Measurements from ENCODE around the gene PYURF.

PYURF gene

DNA sequence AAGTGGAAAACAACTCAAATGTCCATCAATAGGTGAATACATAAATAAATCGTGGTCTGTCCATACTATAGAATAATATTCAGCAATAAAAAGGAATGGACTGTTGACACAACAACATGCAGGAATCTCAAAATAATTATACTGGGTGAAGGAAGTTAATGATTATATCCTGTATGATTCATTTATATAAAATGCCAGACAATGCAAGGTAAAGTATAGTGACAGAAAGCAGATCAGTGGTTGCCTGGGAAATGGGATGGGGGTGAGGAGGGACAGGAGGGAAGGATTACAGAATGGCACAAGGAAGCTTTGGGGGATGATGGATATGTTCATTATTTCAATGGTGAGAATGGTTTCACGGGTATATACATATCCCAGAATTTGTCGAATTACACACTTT is 12.3 kb downstream of the PYURF start:
- TF ChIP-seq RAD21 (IDR thresholded peaks at IDR 0.05; ENCODE audit: low read depth), result no peak

DNA sequence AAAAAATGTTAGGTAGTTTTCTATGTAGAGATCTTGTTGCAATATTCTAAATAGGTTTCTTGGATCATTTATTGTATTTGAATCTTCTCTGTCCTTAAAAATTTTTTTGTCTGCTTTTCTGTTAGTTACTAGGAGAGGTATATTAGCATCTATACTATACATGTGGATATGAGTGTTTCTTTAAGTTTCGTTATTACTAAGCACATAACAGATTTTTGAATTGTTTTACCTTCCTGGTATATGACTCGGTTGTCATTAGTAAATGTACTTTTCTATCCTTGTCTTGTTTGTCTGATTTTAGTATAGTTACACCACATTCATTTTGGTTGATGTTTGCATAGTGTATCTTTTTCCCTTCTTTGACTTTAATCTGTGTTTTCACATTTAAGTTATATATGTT is 20.2 kb downstream of the PYURF start:
- TF ChIP-seq RAD21 (IDR thresholded peaks at IDR 0.05; ENCODE audit: low read depth) (no peak), TCF12 (IDR thresholded peaks at IDR 0.05; ENCODE audit: low read depth) (no peak), NFIC (IDR thresholded peaks at IDR 0.05) (no peak), CREB1 (IDR thresholded peaks at IDR 0.05; ENCODE audit: low read depth) (no peak)

DNA sequence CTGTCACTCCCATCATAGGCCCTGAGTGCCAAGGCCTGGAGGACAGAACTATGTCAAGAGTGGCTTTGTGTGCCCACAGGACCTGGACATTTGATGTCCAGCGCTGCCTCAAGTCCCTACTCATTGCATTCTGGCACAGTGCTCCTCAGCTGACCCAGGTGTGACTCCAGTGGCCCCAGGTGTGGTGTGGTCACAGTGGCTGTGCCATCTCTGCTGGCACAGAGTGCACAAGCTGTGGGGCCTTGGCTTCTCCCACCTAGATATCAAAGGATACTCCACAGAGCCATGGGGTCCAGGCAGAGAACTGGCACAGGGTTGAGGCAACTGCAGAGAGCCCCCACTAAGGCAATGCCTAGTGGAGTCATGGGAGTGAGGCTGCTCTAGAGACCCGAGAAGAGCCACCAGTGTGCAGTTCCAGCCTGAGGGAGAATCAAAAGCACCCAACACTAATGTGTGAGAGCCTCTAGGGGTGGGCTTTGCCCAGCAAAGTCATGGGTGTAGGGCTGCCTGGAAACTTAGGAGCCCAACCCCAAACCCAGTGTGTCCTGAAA is 25.6 kb downstream of the PYURF start:
- no peak for TF ChIP-seq TAF1 (IDR thresholded peaks at IDR 0.05; ENCODE audit: low read depth)
- no peak for TF ChIP-seq ZBTB7A (IDR thresholded peaks at IDR 0.05; ENCODE audit: low read depth)
- no peak for TF ChIP-seq TEAD4 (IDR thresholded peaks at IDR 0.05)
- no peak for TF ChIP-seq CREB1 (IDR thresholded peaks at IDR 0.05; ENCODE audit: low read depth)
- TF ChIP-seq EGR1 (IDR thresholded peaks at IDR 0.05), result no peak
- no peak for TF ChIP-seq EP300 (IDR thresholded peaks at IDR 0.05; ENCODE audit: borderline replicate concordance)
- TF ChIP-seq RAD21 (IDR thresholded peaks at IDR 0.05; ENCODE audit: low read depth), result no peak
- TF ChIP-seq, protein P1, sequence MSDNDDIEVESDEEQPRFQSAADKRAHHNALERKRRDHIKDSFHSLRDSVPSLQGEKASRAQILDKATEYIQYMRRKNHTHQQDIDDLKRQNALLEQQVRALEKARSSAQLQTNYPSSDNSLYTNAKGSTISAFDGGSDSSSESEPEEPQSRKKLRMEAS (IDR thresholded peaks at IDR 0.05), result no peak
- TF ChIP-seq, protein P2, sequence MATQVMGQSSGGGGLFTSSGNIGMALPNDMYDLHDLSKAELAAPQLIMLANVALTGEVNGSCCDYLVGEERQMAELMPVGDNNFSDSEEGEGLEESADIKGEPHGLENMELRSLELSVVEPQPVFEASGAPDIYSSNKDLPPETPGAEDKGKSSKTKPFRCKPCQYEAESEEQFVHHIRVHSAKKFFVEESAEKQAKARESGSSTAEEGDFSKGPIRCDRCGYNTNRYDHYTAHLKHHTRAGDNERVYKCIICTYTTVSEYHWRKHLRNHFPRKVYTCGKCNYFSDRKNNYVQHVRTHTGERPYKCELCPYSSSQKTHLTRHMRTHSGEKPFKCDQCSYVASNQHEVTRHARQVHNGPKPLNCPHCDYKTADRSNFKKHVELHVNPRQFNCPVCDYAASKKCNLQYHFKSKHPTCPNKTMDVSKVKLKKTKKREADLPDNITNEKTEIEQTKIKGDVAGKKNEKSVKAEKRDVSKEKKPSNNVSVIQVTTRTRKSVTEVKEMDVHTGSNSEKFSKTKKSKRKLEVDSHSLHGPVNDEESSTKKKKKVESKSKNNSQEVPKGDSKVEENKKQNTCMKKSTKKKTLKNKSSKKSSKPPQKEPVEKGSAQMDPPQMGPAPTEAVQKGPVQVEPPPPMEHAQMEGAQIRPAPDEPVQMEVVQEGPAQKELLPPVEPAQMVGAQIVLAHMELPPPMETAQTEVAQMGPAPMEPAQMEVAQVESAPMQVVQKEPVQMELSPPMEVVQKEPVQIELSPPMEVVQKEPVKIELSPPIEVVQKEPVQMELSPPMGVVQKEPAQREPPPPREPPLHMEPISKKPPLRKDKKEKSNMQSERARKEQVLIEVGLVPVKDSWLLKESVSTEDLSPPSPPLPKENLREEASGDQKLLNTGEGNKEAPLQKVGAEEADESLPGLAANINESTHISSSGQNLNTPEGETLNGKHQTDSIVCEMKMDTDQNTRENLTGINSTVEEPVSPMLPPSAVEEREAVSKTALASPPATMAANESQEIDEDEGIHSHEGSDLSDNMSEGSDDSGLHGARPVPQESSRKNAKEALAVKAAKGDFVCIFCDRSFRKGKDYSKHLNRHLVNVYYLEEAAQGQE (IDR thresholded peaks at IDR 0.05; ENCODE audit: low read depth), result no peak
- no peak for TF ChIP-seq CEBPB (IDR thresholded peaks at IDR 0.05)
- TF ChIP-seq TCF12 (IDR thresholded peaks at IDR 0.05; ENCODE audit: low read depth), result no peak
- no peak for TF ChIP-seq YY1 (IDR thresholded peaks at IDR 0.05; ENCODE audit: low read depth)
- no peak for TF ChIP-seq NFIC (IDR thresholded peaks at IDR 0.05)
- TF ChIP-seq, protein P3, sequence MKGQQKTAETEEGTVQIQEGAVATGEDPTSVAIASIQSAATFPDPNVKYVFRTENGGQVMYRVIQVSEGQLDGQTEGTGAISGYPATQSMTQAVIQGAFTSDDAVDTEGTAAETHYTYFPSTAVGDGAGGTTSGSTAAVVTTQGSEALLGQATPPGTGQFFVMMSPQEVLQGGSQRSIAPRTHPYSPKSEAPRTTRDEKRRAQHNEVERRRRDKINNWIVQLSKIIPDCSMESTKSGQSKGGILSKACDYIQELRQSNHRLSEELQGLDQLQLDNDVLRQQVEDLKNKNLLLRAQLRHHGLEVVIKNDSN (IDR thresholded peaks at IDR 0.05), result no peak
- no peak for TF ChIP-seq FOXM1 (IDR thresholded peaks at IDR 0.05; ENCODE audit: borderline replicate concordance, low read depth)

DNA sequence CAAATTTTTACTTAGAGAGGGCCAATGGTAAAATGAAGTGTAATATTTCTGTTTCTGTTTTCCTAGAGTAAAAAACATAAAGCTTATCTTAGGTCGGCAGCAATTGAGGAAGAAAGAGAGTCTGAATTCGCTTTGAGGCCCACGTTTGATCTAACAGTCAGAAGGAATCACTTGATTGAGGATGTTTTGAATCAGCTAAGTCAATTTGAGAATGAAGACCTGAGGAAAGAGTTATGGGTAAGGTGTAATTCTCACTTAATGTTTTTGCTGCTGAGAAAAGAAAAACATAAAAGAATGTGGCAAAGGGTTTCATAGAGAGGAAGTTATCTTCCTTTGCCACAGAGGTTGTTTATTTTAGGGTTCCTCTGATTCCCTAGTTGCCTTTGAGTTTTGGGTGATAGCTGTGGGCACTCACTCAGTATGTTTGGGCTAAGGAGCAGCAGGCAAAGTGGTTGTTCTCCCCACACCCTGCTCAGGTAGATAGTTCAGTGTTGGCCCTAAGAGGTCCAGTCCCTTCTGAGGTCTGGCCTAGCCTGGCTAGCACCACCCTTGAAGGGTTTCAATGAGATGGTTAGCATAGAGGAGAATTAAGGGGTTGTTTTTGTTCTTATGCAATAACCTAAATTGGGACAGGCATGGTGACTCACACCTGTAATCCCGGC is 34.3 kb downstream of the PYURF start:
- TF ChIP-seq NFIC (IDR thresholded peaks at IDR 0.05) (no peak), EGR1 (IDR thresholded peaks at IDR 0.05) (no peak), TCF12 (IDR thresholded peaks at IDR 0.05; ENCODE audit: low read depth) (no peak), ZBTB7A (IDR thresholded peaks at IDR 0.05; ENCODE audit: low read depth) (no peak), EP300 (IDR thresholded peaks at IDR 0.05; ENCODE audit: borderline replicate concordance) (no peak), TEAD4 (IDR thresholded peaks at IDR 0.05) (no peak), YY1 (IDR thresholded peaks at IDR 0.05; ENCODE audit: low read depth) (no peak), CEBPB (IDR thresholded peaks at IDR 0.05) (no peak), RAD21 (IDR thresholded peaks at IDR 0.05; ENCODE audit: low read depth) (no peak), CREB1 (IDR thresholded peaks at IDR 0.05; ENCODE audit: low read depth) (no peak), TAF1 (IDR thresholded peaks at IDR 0.05; ENCODE audit: low read depth) (no peak), FOXM1 (IDR thresholded peaks at IDR 0.05; ENCODE audit: borderline replicate concordance, low read depth) (no peak)
- TF ChIP-seq, protein P3 (IDR thresholded peaks at IDR 0.05), result no peak
- TF ChIP-seq, protein P2 (IDR thresholded peaks at IDR 0.05; ENCODE audit: low read depth), result no peak
- TF ChIP-seq, protein P1 (IDR thresholded peaks at IDR 0.05), result no peak

DNA sequence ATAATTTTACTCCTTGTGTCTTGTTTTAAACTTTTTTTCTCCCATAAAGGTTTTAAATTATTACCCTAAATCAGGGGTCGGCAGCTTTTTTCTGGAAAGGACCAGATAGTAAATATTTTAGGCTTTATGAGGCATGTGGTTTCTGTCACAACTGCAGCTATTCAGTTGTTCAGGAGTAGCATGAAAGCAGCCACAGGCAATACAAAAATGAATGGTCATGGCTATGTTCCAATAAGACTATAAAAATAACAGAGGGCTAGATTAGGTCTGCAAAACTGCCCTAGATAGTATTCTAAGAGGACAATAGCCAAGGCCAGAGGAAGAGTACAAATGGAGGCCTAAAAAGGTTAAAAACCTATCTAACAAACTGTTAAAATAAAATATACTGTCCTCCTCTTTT is 42.0 kb downstream of the PYURF start:
- no peak for TF ChIP-seq NFIC (IDR thresholded peaks at IDR 0.05)
- TF ChIP-seq CEBPB (IDR thresholded peaks at IDR 0.05), result no peak
- TF ChIP-seq, protein P1 (IDR thresholded peaks at IDR 0.05), result no peak
- TF ChIP-seq, protein P2 (IDR thresholded peaks at IDR 0.05; ENCODE audit: low read depth), result no peak
- no peak for TF ChIP-seq EP300 (IDR thresholded peaks at IDR 0.05; ENCODE audit: borderline replicate concordance)
- no peak for TF ChIP-seq CREB1 (IDR thresholded peaks at IDR 0.05; ENCODE audit: low read depth)
- no peak for TF ChIP-seq RAD21 (IDR thresholded peaks at IDR 0.05; ENCODE audit: low read depth)
- no peak for TF ChIP-seq EGR1 (IDR thresholded peaks at IDR 0.05)

Data from Ishikawa (cell line).